T-helper 17 cell (primary cell): Measurements from ENCODE around the gene CD1D. TPM values are rescaled to one million over a fixed set of nuclear protein-coding genes. Genes with fewer than 3 reads are reported as not detected.

Experiments used
- ATAC-seq: fragments of 150-1000 bp; cut with Tn5 transposase; 2 replicates; pipeline ENCODE4 v1.10.0; 2021; ENCODE audit warnings: mild to moderate bottlenecking, moderate library complexity
- DNase-seq, 3 donors: peaks; one replicate each; pipeline versions ENCODE4 v3.0.0 to v3.0.0-alpha.2; 2020 to 2021
- H3K9me3 ChIP-seq: one replicate; pipeline ENCODE4 v1.7.0; 2013; ENCODE audit warnings: low read length, mild to moderate bottlenecking; ENCODE audit not compliant: control insufficient read depth, poor library complexity, severe bottlenecking
- H3K27ac Mint-ChIP-seq: one replicate; pipeline ENCODE4 v1.8.0; 2022; ENCODE audit warnings: mild to moderate bottlenecking, moderate library complexity, mixed read lengths
- H3K27me3 Mint-ChIP-seq: one replicate; pipeline ENCODE4 v1.8.0; 2022; ENCODE audit warnings: mixed read lengths
- H3K36me3 Mint-ChIP-seq: one replicate; pipeline ENCODE4 v1.8.0; 2022; ENCODE audit warnings: low read depth, mixed read lengths
- H3K4me1 Mint-ChIP-seq: one replicate; pipeline ENCODE4 v1.8.0; 2022; ENCODE audit warnings: mild to moderate bottlenecking, mixed read lengths
- H3K4me3 Mint-ChIP-seq: one replicate; pipeline ENCODE4 v1.8.0; 2022; ENCODE audit warnings: mild to moderate bottlenecking, moderate library complexity, mixed read lengths
- total RNA-seq, 4 donors: library from RNA in 2 of 4; stranded (reverse) in 2 of 4; gene quantifications; one replicate each; pipeline ENCODE4 v1.2.3 and lab custom pipeline; 2022 to 2026

Gene CD1D
- total RNA-seq, result under 1 TPM; 0.94 to 0.99 TPM
- total RNA-seq (lab: John Stamatoyannopoulos, UW), result 0 to 0.08 reads per million in 2 donors

DNA sequence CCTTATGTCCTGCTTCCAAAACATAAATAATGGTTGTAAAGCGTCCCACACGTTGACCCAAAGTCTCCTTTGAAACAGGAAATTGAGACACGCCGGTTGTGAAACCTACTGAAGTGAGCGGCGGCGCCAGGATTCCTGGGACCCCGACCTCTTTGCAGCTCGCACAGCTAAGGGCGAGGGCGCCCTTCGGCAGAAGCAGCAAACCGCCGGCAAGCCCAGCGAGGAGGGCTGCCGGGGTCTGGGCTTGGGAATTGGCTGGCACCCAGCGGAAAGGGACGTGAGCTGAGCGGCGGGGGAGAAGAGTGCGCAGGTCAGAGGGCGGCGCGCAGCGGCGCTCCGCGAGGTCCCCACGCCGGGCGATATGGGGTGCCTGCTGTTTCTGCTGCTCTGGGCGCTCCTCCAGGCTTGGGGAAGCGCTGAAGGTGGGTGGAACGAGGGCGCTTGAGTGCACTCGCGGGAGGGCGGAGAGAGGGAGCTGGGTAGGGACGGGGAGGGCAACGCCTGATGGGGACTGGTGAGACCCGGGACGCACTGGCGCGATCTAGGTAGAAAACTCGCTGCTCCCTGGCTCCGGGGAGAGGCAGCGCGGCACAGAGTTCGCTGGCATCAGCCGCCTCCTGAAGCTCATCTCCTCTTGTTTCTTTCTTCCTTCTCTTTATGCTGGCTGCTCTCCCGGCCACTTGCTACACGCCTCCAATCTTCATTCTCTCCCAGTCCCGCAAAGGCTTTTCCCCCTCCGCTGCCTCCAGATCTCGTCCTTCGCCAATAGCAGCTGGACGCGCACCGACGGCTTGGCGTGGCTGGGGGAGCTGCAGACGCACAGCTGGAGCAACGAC lies at the start of gene CD1D:
TSS of gene CD1D (plus strand) at position 155 of the 836 bp plus-strand sequence. CDS start at position 362, 207 bp downstream.
- Mint-ChIP-seq H3K4me3 (peak within 1 kb of the TSS; percentile 89), H3K36me3 (peaks cover 11% of the 10 kb centered on the region), H3K4me1 (peaks cover 25% of the 10 kb centered on the region), H3K27me3 (peaks cover 79% of the 10 kb centered on the region), H3K27ac (no peak within 1 kb of the TSS)
- peak; percentile 36 for ATAC-seq
- DNase-seq, result no peak
- no peaks in the 10 kb centered on the region for H3K9me3 ChIP-seq

DNA sequence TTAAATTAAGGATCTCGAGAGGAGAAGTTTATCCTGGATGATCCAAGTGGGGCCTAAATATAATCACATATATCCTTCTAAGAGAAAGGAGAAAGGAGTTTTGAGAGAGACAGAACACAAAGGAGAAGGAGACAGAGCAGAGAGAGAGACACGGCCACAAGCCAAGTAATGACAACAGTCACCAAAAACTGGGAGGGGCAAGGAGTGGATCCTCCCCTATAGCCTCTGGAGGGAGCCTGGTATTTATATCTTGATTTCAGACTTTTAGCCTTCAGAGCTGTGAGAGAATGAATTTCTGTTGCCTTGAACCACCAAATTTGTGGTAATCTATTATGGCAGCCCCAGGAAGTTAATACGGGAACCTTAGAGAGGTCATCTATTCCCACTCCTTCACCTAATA lies 49.5 kb upstream of the CD1D start:
- H3K27ac Mint-ChIP-seq, result no peak overlapping the region
- peaks cover 9% of the 10 kb centered on the region for H3K27me3 Mint-ChIP-seq
- ATAC-seq, result no peak
- H3K9me3 ChIP-seq, result no peaks in the 10 kb centered on the region
- no peak for DNase-seq
- H3K36me3 Mint-ChIP-seq, result no peaks in the 10 kb centered on the region
- no peak overlapping the region for H3K4me3 Mint-ChIP-seq
- H3K4me1 Mint-ChIP-seq, result no peaks in the 10 kb centered on the region

DNA sequence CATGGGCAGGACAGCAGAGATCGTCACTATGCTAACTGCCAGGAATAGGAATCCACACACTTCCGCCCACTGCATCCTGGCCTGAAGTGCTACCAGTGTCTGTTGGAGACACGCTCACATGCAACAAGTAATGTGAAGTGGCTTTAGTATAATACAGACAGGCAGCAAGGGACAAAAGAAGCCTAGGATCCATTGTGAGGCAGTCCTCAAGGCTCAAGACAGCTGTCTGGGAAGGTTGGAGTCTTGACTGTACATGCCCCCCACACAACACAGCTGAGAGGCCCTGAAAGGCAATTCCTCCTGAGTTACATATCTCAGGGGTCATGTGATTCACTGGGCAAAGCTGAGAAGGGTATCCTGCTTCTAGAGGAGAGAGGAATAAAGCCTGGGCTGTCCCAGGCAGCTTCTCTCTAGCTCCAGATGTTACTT lies 39.9 kb upstream of the CD1D start:
- ATAC-seq (no peak), DNase-seq (no peak)
- Mint-ChIP-seq H3K4me1 (no peaks in the 10 kb centered on the region), H3K36me3 (no peaks in the 10 kb centered on the region), H3K27ac (no peak overlapping the region), H3K27me3 (no peaks in the 10 kb centered on the region), H3K4me3 (no peak overlapping the region)
- H3K9me3 ChIP-seq, result no peaks in the 10 kb centered on the region

DNA sequence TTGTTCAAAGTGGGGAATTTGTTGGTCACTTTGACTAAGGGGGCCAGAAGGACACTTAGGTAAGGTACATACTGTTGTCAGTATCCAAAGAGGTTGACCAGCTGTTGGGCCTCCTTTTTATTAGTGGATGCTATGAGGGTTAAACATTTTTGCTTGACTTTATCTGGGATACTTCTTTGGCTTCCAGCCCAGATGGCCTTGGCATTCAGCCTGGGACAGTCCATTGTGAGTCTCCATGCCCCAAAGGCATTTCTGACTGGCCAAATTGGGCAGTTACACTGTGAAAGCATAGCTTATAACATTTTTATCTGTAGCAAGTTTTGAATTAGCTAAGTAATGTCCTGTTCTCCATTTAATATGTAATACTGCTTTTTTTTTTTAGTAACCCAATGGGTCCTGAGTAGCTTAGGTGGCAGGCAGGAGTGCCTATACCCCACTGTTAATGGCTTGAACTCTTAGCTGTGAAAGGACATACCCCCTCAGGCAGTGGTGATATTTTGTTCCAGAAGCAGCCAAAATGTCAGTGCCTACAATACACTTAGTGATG lies 35.4 kb upstream of the CD1D start:
- no peak overlapping the region for H3K27ac Mint-ChIP-seq
- ATAC-seq (no peak), DNase-seq (no peak)
- peaks cover 15% of the 10 kb centered on the region for H3K4me1 Mint-ChIP-seq
- peaks cover 2% of the 10 kb centered on the region for H3K36me3 Mint-ChIP-seq
- H3K9me3 ChIP-seq, result no peaks in the 10 kb centered on the region
- no peaks in the 10 kb centered on the region for H3K27me3 Mint-ChIP-seq
- H3K4me3 Mint-ChIP-seq, result no peak overlapping the region

DNA sequence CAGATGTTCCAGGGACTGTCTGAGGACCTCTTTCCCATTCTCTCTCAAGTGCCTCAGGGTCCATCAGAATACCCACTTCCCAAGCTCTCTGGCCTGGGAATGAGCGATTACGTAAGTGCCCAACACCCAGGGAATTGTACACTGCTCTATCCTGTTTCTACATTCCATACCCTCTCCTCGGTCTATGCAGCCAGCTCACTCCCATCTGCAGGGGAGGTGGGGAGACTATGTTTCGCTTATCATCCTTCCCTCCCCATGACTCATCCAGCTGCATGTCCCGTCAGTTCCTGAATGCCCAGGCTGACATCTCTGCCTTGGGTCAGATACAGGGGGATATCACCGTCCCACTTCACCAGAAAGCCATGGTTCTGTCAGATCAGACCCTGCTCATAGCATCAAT lies 34.5 kb upstream of the CD1D start:
- Mint-ChIP-seq H3K27ac (no peak overlapping the region), H3K4me1 (peaks cover 22% of the 10 kb centered on the region), H3K36me3 (peaks cover 2% of the 10 kb centered on the region), H3K27me3 (no peaks in the 10 kb centered on the region), H3K4me3 (no peak overlapping the region)
- no peak for ATAC-seq
- no peak for DNase-seq
- H3K9me3 ChIP-seq, result no peaks in the 10 kb centered on the region

DNA sequence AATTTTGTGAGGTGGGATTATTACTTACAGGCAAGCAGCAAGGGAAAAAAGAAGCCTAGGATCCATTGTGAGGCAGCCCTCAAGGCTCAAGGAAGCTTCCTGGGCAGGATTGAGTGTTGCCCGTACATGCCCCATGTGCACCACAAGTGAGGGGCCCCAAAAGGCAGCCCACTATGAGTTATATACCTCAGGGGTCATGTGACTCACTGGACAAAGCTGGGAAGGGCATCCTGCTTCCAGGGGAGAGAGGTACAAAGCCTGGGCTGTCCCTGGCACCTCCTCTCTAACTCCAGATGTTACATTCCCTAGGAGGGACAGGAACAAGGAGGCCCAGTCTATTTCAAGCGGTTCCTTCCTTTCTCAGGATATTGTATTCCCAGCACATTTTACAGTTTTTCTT lies 34.0 kb upstream of the CD1D start:
- H3K27ac Mint-ChIP-seq, result no peak overlapping the region
- no peak for ATAC-seq

DNA sequence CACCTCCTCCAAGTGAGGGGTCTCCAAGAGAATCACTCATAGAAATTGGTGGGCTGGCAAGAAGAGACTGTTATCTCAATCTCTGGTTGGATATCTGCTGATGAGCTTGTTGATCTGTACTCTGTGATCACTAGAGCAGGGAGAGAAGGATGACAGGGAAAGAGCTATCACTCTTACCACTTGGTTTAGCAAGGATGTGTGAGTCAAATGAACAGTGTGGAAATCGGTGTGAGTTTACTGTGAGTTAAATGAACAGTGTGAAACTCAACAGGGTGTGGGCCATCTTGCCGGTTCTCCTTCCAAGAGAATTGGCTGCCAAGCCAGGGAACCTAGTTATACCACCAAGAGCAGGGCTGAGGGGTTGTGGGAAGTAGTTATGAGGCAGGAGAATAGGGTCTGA lies 33.3 kb upstream of the CD1D start:
- DNase-seq, result no peak

More for the DNA sequence above, 34.0 kb upstream of the CD1D start:
- no peak overlapping the region for H3K4me3 Mint-ChIP-seq
- H3K27me3 Mint-ChIP-seq, result no peaks in the 10 kb centered on the region
- no peaks in the 10 kb centered on the region for H3K9me3 ChIP-seq
- peaks cover 2% of the 10 kb centered on the region for H3K36me3 Mint-ChIP-seq
- H3K4me1 Mint-ChIP-seq, result peaks cover 22% of the 10 kb centered on the region
- no peak for DNase-seq

DNA sequence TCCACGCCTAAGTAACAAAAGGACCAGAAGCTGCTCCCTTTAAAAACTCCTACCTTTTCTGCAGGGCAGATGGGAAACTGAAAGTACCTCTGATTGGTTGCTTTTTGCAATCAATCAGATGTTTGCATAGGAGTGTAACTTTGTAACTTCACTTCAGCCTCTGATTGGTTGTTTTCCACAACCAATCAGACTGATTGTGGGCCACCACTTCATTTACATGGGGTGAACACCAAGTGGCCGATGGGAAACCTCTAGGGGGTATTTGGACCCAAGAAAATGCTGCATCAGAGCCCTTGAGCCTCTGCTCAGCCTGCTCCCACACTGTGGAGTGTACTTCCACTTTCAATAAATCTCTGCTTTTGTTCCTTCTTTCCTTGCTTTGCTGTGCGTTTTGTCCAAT lies 32.8 kb upstream of the CD1D start:
- no peaks in the 10 kb centered on the region for H3K9me3 ChIP-seq
- H3K27ac Mint-ChIP-seq, result no peak overlapping the region
- ATAC-seq (no peak), DNase-seq (no peak)
- no peak overlapping the region for H3K4me3 Mint-ChIP-seq
- H3K4me1 Mint-ChIP-seq, result peaks cover 22% of the 10 kb centered on the region
- no peaks in the 10 kb centered on the region for H3K27me3 Mint-ChIP-seq
- H3K36me3 Mint-ChIP-seq, result peaks cover 2% of the 10 kb centered on the region

More for the DNA sequence above, 33.3 kb upstream of the CD1D start:
- H3K4me1 Mint-ChIP-seq, result peaks cover 22% of the 10 kb centered on the region
- no peaks in the 10 kb centered on the region for H3K9me3 ChIP-seq
- H3K27me3 Mint-ChIP-seq, result no peaks in the 10 kb centered on the region
- no peak overlapping the region for H3K27ac Mint-ChIP-seq
- H3K4me3 Mint-ChIP-seq, result no peak overlapping the region
- ATAC-seq, result no peak
- peaks cover 2% of the 10 kb centered on the region for H3K36me3 Mint-ChIP-seq

DNA sequence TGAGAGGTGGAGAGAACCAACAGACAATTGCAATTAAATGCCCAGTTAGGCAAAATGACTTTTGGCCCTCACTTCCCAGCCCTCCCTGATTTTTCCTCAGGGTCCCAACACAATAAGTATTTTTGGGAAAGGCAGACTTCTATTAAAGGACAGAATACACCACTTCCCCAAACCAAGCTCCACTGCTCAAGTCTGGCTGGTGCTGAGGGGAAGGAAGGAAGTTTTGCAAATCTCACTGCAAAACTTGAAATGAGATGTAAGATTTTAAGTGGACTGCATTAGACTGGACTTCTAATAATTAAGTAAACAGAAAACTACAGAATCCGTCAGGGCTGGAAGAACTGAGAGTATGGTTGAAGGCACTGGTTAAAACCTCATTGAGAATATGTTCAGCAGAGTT lies 32.2 kb upstream of the CD1D start:
- no peak for DNase-seq
- ATAC-seq, result no peak
- peaks cover 22% of the 10 kb centered on the region for H3K4me1 Mint-ChIP-seq
- peak overlapping the region; percentile 95 for H3K4me3 Mint-ChIP-seq
- peaks cover 1% of the 10 kb centered on the region for H3K27me3 Mint-ChIP-seq
- no peak overlapping the region for H3K27ac Mint-ChIP-seq
- peaks cover 2% of the 10 kb centered on the region for H3K36me3 Mint-ChIP-seq
- H3K9me3 ChIP-seq, result no peaks in the 10 kb centered on the region

DNA sequence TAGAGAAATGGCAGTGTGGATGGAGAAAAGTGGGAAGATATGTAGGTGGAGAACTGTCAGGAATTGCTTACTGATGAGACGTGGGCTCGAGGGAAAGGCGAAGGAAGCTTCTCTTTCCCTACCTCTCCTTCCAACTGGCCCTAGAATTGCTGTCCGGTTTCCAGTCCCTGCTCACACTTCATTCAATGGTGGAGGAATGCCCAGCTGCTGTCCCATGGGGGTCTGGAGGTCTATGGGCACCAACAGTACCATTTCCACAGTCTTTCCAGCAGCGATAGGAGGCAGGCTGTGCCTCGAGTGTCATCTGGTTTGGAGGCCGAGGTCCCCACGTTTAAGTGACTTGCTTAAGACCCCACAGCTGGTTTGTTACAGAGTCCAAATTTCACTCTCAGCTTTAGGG lies 31.5 kb upstream of the CD1D start:
- Mint-ChIP-seq H3K27me3 (peaks cover 8% of the 10 kb centered on the region), H3K36me3 (peaks cover 2% of the 10 kb centered on the region), H3K27ac (peak overlapping the region; percentile 93), H3K4me3 (peak overlapping the region; percentile 95), H3K4me1 (peaks cover 22% of the 10 kb centered on the region)
- DNase-seq (no peak), ATAC-seq (no peak)
- no peaks in the 10 kb centered on the region for H3K9me3 ChIP-seq

DNA sequence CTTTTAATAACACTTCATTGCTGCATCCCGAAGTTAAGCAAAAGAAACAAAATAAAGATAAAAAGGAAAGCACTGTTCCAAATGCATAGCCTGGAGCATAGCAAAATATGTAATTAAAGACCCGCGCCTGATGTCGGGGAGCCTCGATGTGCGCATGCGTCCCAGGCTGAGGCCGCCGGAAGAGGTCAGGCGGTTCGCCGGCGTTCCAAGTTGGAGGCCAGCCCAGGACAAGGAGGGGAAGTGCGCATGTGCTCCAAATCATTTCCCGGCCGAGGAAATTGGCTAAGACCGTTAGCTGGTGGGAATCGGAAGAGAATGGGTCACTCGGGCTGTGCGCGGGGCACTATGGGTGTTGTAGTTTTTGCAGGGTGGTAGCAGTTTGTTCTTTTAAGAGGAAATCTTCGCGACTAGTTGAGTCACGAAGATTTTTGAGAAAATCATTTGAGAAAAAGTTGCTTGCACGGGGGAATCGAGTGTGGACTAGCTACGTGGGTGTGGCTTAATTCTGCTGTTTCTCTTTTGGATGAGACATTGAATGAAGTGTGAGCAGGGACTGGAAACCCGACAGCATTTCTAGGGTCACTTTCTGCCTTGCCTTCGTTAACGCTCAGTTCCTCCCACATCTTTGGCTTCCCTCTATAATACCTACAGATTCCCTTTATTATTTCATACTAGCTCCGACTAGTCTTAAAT lies 31.0 kb upstream of the CD1D start:
- DNase-seq (peak; percentile 36 to 44 (median 36)), ATAC-seq (peak; percentile 79)
- no peaks in the 10 kb centered on the region for H3K9me3 ChIP-seq
- Mint-ChIP-seq H3K27me3 (peaks cover 14% of the 10 kb centered on the region), H3K27ac (peak overlapping the region; percentile 93), H3K36me3 (peaks cover 2% of the 10 kb centered on the region), H3K4me1 (peaks cover 22% of the 10 kb centered on the region), H3K4me3 (peak overlapping the region; percentile 95)

DNA sequence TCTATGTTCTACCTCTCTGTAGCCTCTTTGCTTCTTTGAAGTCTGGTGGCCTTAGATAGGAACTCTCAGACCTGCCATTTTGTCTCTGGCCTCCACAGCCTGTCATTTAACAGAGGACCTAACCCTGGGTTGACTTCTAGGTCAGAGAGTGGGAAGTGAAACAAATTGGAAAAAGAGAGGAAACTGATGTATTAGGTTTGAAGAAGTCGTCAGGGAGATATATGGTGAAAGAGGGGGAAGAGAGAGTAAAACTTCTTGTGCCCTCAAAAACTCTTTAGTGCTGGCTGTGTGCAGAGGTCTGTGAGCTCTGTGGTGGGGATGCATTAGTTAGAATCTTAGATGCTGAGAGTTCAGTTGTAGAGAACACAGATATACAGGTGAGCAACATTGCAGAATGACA lies 30.2 kb upstream of the CD1D start:
- H3K4me3 Mint-ChIP-seq, result peak overlapping the region; percentile 95
- ATAC-seq (peak; percentile 30), DNase-seq (no peak)
- peaks cover 2% of the 10 kb centered on the region for H3K36me3 Mint-ChIP-seq
- peaks cover 18% of the 10 kb centered on the region for H3K27me3 Mint-ChIP-seq
- H3K27ac Mint-ChIP-seq, result peak overlapping the region; percentile 93
- H3K9me3 ChIP-seq, result no peaks in the 10 kb centered on the region
- H3K4me1 Mint-ChIP-seq, result peaks cover 22% of the 10 kb centered on the region

DNA sequence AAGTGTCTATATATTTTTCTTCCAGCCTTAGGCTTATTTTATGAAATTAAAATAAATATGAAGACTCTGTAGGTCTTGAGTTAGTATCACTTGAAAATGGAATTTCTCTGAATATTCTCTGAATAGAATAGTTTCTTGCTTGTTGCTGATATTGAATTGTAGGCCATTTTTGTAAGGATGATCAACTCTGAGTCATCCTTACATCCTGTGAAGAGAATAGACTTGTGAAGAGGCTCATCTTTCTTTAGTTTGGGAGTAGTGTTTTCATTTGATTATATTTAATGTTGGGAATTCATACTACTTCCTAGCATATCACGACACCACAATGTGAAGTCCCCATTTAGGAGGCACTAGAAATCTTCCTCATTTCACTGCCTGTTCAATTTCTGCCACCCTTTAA lies 27.5 kb upstream of the CD1D start:
- DNase-seq (no peak), ATAC-seq (no peak)
- H3K4me3 Mint-ChIP-seq, result no peak overlapping the region
- peaks cover 22% of the 10 kb centered on the region for H3K4me1 Mint-ChIP-seq
- peaks cover 2% of the 10 kb centered on the region for H3K36me3 Mint-ChIP-seq
- H3K9me3 ChIP-seq, result no peaks in the 10 kb centered on the region
- H3K27ac Mint-ChIP-seq, result no peak overlapping the region
- peaks cover 31% of the 10 kb centered on the region for H3K27me3 Mint-ChIP-seq
